ENCODE measurements around the gene NEAT1. TPM values are rescaled to one million over a fixed set of nuclear protein-coding genes. Genes with fewer than 3 reads are reported as not detected.

NEAT1 gene
- polyA plus RNA-seq, 3 donors from 2014 or later: 0.26 to 5.9 (median 1.4) TPM

GRCh38 chr11:65393513-65394079 lies 29.0 kb upstream of the NEAT1 start:
- peaks cover 5 to 15% (median 5%) of the 10 kb centered on the region in 3 donors for H3K36me3 Mint-ChIP-seq
- no peaks in the 10 kb centered on the region for H3K27me3 Mint-ChIP-seq (ENCODE audit: low read depth in 3 of 3)
- no peaks in the 10 kb centered on the region for H3K9me3 Mint-ChIP-seq
- no peak overlapping the region for H3K27ac Mint-ChIP-seq
- no peak for DNase-seq
- peaks cover 28% of the 10 kb centered on the region in 2 donors for H3K4me1 Mint-ChIP-seq
- no peak overlapping the region for H3K4me3 Mint-ChIP-seq

- Mint-ChIP-seq H3K9me3 (no peaks in the 10 kb centered on the region), H3K4me3 (no peak overlapping the region), H3K27me3 (ENCODE audit: low read depth in 3 of 3) (no peaks in the 10 kb centered on the region), H3K4me1 (peaks cover 23% of the 10 kb centered on the region in 2 donors), H3K36me3 (peaks cover 5 to 16% (median 5%) of the 10 kb centered on the region in 3 donors), H3K27ac (no peak overlapping the region)
- DNase-seq: no peak
Measured at GRCh38 chr11:65394125-65394536, 28.5 kb upstream of the NEAT1 start.

GRCh38 chr11:65395961-65396530 lies 26.6 kb upstream of the NEAT1 start:
- Mint-ChIP-seq H3K27ac (no peak overlapping the region), H3K4me1 (peaks cover 11 to 12% of the 10 kb centered on the region in 2 donors), H3K9me3 (no peaks in the 10 kb centered on the region), H3K4me3 (no peak overlapping the region), H3K36me3 (peaks cover 5 to 16% (median 5%) of the 10 kb centered on the region in 3 donors), H3K27me3 (ENCODE audit: low read depth in 3 of 3) (no peaks in the 10 kb centered on the region)
- DNase-seq: no peak

- H3K9me3 Mint-ChIP-seq: no peaks in the 10 kb centered on the region
- no peak for DNase-seq
- H3K27ac Mint-ChIP-seq: no peak overlapping the region
- no peaks in the 10 kb centered on the region for H3K27me3 Mint-ChIP-seq (ENCODE audit: low read depth in 3 of 3)
- H3K4me1 Mint-ChIP-seq: peaks cover 9 to 11% of the 10 kb centered on the region in 2 donors
- H3K4me3 Mint-ChIP-seq: no peak overlapping the region
- H3K36me3 Mint-ChIP-seq: peaks cover 5 to 16% (median 5%) of the 10 kb centered on the region in 3 donors
Measured at GRCh38 chr11:65396769-65397745, 25.5 kb upstream of the NEAT1 start.

GRCh38 chr11:65398362-65398910 lies 24.2 kb upstream of the NEAT1 start:
- Mint-ChIP-seq H3K9me3 (no peaks in the 10 kb centered on the region), H3K4me3 (no peak overlapping the region), H3K27me3 (ENCODE audit: low read depth in 3 of 3) (no peaks in the 10 kb centered on the region), H3K27ac (no peak overlapping the region), H3K36me3 (peaks cover 9 to 15% (median 10%) of the 10 kb centered on the region in 3 donors), H3K4me1 (peaks cover 2 to 4% of the 10 kb centered on the region in 2 donors)
- DNase-seq: no peak

- Mint-ChIP-seq H3K36me3 (peaks cover 9 to 15% (median 10%) of the 10 kb centered on the region in 3 donors), H3K9me3 (no peaks in the 10 kb centered on the region)
- no peak for DNase-seq
Measured at GRCh38 chr11:65399249-65399648, 23.3 kb upstream of the NEAT1 start.

GRCh38 chr11:65399845-65400244 lies 22.8 kb upstream of the NEAT1 start:
- no peak for DNase-seq
- peaks cover 9 to 15% (median 10%) of the 10 kb centered on the region in 3 donors for H3K36me3 Mint-ChIP-seq

More at GRCh38 chr11:65399249-65399648, 23.3 kb upstream of the NEAT1 start:
- Mint-ChIP-seq H3K27me3 (ENCODE audit: low read depth in 3 of 3) (no peaks in the 10 kb centered on the region), H3K27ac (peak overlapping the region in 1 of 6 donors; percentile 58), H3K4me1 (peaks cover 2 to 4% of the 10 kb centered on the region in 2 donors), H3K4me3 (no peak overlapping the region)

GRCh38 chr11:65400307-65401072 lies 22.1 kb upstream of the NEAT1 start:
- peaks cover 2 to 4% of the 10 kb centered on the region in 2 donors for H3K4me1 Mint-ChIP-seq
- H3K27me3 Mint-ChIP-seq (ENCODE audit: low read depth in 3 of 3): no peaks in the 10 kb centered on the region
- no peaks in the 10 kb centered on the region for H3K9me3 Mint-ChIP-seq
- no peak for DNase-seq
- H3K36me3 Mint-ChIP-seq: peaks cover 9 to 15% (median 10%) of the 10 kb centered on the region in 3 donors
- no peak overlapping the region for H3K27ac Mint-ChIP-seq
- H3K4me3 Mint-ChIP-seq: no peak overlapping the region

More at GRCh38 chr11:65399845-65400244, 22.8 kb upstream of the NEAT1 start:
- no peaks in the 10 kb centered on the region for H3K27me3 Mint-ChIP-seq (ENCODE audit: low read depth in 3 of 3)
- no peak overlapping the region for H3K27ac Mint-ChIP-seq
- H3K4me3 Mint-ChIP-seq: no peak overlapping the region
- no peaks in the 10 kb centered on the region for H3K9me3 Mint-ChIP-seq
- peaks cover 2 to 4% of the 10 kb centered on the region in 2 donors for H3K4me1 Mint-ChIP-seq

- peak overlapping the region in 1 of 6 donors; percentile 43 for H3K27ac Mint-ChIP-seq
- no peaks in the 10 kb centered on the region for H3K27me3 Mint-ChIP-seq (ENCODE audit: low read depth in 3 of 3)
- H3K4me1 Mint-ChIP-seq: peaks cover 2 to 4% of the 10 kb centered on the region in 2 donors
- H3K9me3 Mint-ChIP-seq: no peaks in the 10 kb centered on the region
- H3K4me3 Mint-ChIP-seq: no peak overlapping the region
- H3K36me3 Mint-ChIP-seq: peaks cover 9 to 15% (median 10%) of the 10 kb centered on the region in 3 donors
- no peak for DNase-seq
Measured at GRCh38 chr11:65401073-65401802, 21.4 kb upstream of the NEAT1 start.

GRCh38 chr11:65401803-65402248 lies 20.8 kb upstream of the NEAT1 start:
- peaks cover 9 to 15% (median 10%) of the 10 kb centered on the region in 3 donors for H3K36me3 Mint-ChIP-seq

GRCh38 chr11:65402790-65403189 lies 19.8 kb upstream of the NEAT1 start:
- Mint-ChIP-seq H3K9me3 (no peaks in the 10 kb centered on the region), H3K4me3 (no peak overlapping the region), H3K4me1 (peaks cover 0 to 2% of the 10 kb centered on the region in 2 donors), H3K27me3 (ENCODE audit: low read depth in 3 of 3) (no peaks in the 10 kb centered on the region), H3K36me3 (peaks cover 4 to 10% (median 5%) of the 10 kb centered on the region in 3 donors), H3K27ac (peak overlapping the region in 1 of 6 donors; percentile 69)
- no peak for DNase-seq

More at GRCh38 chr11:65401803-65402248, 20.8 kb upstream of the NEAT1 start:
- Mint-ChIP-seq H3K4me1 (peaks cover 2 to 4% of the 10 kb centered on the region in 2 donors), H3K9me3 (no peaks in the 10 kb centered on the region), H3K27me3 (ENCODE audit: low read depth in 3 of 3) (no peaks in the 10 kb centered on the region), H3K4me3 (no peak overlapping the region), H3K27ac (peak overlapping the region in 2 of 6 donors; percentile 39 to 43)
- DNase-seq: no peak

GRCh38 chr11:65403607-65404121 lies 18.9 kb upstream of the NEAT1 start:
- Mint-ChIP-seq H3K4me3 (no peak overlapping the region), H3K27ac (peak overlapping the region in 1 of 6 donors; percentile 20), H3K36me3 (peaks cover 4 to 9% (median 5%) of the 10 kb centered on the region in 3 donors)

More at GRCh38 chr11:65403607-65404121, 18.9 kb upstream of the NEAT1 start:
- no peak for DNase-seq
- peaks cover 0 to under 1% of the 10 kb centered on the region in 2 donors for H3K4me1 Mint-ChIP-seq
- H3K27me3 Mint-ChIP-seq (ENCODE audit: low read depth in 3 of 3): no peaks in the 10 kb centered on the region
- H3K9me3 Mint-ChIP-seq: no peaks in the 10 kb centered on the region

All from immature natural killer cell (primary cell).